Activated CD4-positive, alpha-beta T cell treated with anti-CD3 and anti-CD28 coated beads for 36 hours (primary cell): ENCODE results near the gene KCNIP2. TPM values are rescaled to one million over a fixed set of nuclear protein-coding genes. Genes with fewer than 3 reads are reported as not detected.

Experiments
- ATAC-seq: fragments of 200-7000 bp; cut with Tn5 transposase; one replicate; pipeline ENCODE4 v1.10.0; 2021; ENCODE audit warnings: mild to moderate bottlenecking, moderate library complexity
- CTCF ChIA-PET: fragments of 350-600 bp; sonication (Branson Sonifier 250); formaldehyde crosslinking; loops from one replicate; lab custom pipeline; 2021; ENCODE audit warnings: antibody characterized with exemption; lab: Charles Lee
- POLR2A ChIA-PET: fragments of 350-600 bp; sonication (Branson Sonifier 250); formaldehyde crosslinking; loops from one replicate; lab custom pipeline; 2021; ENCODE audit warnings: antibody characterized with exemption, inconsistent platforms; lab: Charles Lee
- DNase-seq: peaks from one replicate; pipeline ENCODE4 v3.0.0-alpha.2; 2020
- H3K27ac Mint-ChIP-seq: one replicate; pipeline ENCODE4 v1.8.0; 2021; ENCODE audit warnings: mixed read lengths
- H3K27me3 Mint-ChIP-seq: one replicate; pipeline ENCODE4 v1.8.0; 2021; ENCODE audit warnings: mixed read lengths
- H3K36me3 Mint-ChIP-seq: one replicate; pipeline ENCODE4 v1.8.0; 2021; ENCODE audit warnings: low read depth, mixed read lengths
- H3K4me1 Mint-ChIP-seq: one replicate; pipeline ENCODE4 v1.8.0; 2021; ENCODE audit warnings: mixed read lengths
- H3K4me3 Mint-ChIP-seq: one replicate; pipeline ENCODE4 v1.8.0; 2021; ENCODE audit warnings: mild to moderate bottlenecking, moderate library complexity, mixed read lengths
- H3K9me3 Mint-ChIP-seq: one replicate; pipeline ENCODE4 v1.8.0; 2021; ENCODE audit warnings: low read depth, mixed read lengths
- intact Hi-C, 2 experiments: fragments of 100-400 bp; cut with DNase I in 1 of 2; cut with micrococcal nuclease in 1 of 2; formaldehyde crosslinking; loops; one replicate each; pipeline versions ENCODE4 v1.14.2 to v1.15.1; 2022 to 2024; cut with DNase I, micrococcal nuclease
- total RNA-seq, 2 experiments: library from RNA; stranded (reverse); gene quantifications; one replicate each; pipeline ENCODE4 v1.2.3, GENCODE V29; 2021

KCNIP2 gene
- total RNA-seq, 2 experiments from 2014 or later, result 2.7 to 2.8 TPM

GRCh38 chr10:101783736-101784118, 59.9 kb downstream of the KCNIP2 start:
- POLR2A ChIA-PET, result interaction anchor here (0.6 to 1.3 kb wide), 4 partner anchors 11 to 602 kb away, joined by 3 to 4 read pairs (median 4); partner anchors contain the start of gene OGA
- peaks cover 4% of the 10 kb centered on the region for H3K27me3 Mint-ChIP-seq
- H3K4me1 Mint-ChIP-seq, result peaks cover 51% of the 10 kb centered on the region
- peak overlapping the region; percentile 97 for H3K27ac Mint-ChIP-seq
- H3K4me3 Mint-ChIP-seq, result peak overlapping the region; percentile 94
- CTCF ChIA-PET, result interaction anchor here (0.6 to 5.0 kb wide), 18 partner anchors 11 to 569 kb away, joined by 3 to 28 read pairs (median 5); partner anchors contain the start of gene OGA
- intact Hi-C loops, result loop anchor here (1.0 to 10.0 kb wide), 12 partner anchors 35 to 1249 kb away; partner anchors contain the start of genes DPCD (in 2 of the 2), OGA (in 2 of the 2), POLL (in 2 of the 2) and HIF1AN (in 1 of the 2)
- DNase-seq (no peak), ATAC-seq (no peak)
- H3K9me3 Mint-ChIP-seq, result no peaks in the 10 kb centered on the region
- H3K36me3 Mint-ChIP-seq, result peaks cover 52% of the 10 kb centered on the region

DNA sequence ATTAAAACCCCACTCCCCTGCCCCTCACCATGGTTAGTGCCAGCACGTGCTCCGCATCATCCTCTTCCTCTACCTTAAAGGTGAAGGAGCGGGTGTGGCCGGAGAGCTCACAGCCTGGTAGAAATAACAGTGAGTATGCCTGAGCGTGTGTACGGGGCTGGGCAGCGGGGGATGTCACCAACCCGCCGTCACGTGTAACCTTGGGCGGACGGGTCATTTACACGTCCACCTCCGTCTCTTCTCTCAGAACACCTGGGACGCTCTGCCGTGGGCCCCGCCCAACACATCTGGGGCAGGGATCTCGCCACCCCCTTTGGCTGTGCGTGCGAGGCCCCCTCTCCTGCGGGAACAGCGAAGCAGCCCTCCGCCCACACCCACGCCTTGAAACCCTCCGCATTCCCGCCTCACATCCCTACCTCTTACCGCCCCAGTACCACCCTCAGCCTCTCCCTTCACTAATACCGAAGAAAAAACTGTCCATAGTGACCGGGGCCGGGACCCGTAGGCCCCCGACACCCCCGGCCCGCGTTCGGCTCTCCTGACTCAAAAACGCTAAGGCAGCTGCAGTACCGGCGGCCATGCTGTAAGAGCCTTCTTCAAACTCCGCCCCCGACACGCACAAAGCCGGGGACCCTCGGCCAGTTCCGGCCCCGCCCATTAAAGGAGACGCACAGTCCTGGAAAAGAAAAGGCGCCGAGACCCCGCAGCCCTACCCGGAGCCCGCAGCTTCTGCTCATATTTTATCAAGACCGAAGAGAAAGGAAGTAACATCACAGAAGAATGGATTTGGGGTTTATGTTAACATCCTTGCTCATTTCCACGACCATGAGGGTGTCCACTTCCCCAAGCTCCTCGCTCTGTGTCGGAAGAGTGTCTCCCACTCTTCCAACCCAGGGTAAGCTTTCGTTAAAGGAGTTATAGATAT, 60.5 kb downstream of the KCNIP2 start, which contains the start of gene NPM3:
NPM3 (minus strand) TSS at position 636 of the 925 bp plus-strand sequence; CDS start at position 580, 56 bp downstream.
- Mint-ChIP-seq H3K4me3 (peak within 1 kb of the TSS; percentile 94), H3K27ac (peak within 1 kb of the TSS; percentile 97), H3K36me3 (peaks cover 53% of the 10 kb centered on the region), H3K9me3 (no peaks in the 10 kb centered on the region), H3K4me1 (peaks cover 52% of the 10 kb centered on the region), H3K27me3 (peaks cover 6% of the 10 kb centered on the region)
- intact Hi-C loops, result loop anchor here (1.0 to 10.0 kb wide), 12 partner anchors 35 to 1248 kb away; partner anchors contain the start of genes DPCD (in 2 of the 2), OGA (in 2 of the 2), POLL (in 2 of the 2) and HIF1AN (in 1 of the 2)
- peak; percentile 82 for ATAC-seq
- DNase-seq, result peak; percentile 94
- POLR2A ChIA-PET, result interaction anchor here (1.0 to 1.3 kb wide), 3 partner anchors 12 to 48 kb away, joined by 3 to 4 read pairs (median 3); partner anchors contain the start of gene OGA
- CTCF ChIA-PET, result interaction anchor here (0.6 to 5.0 kb wide), 27 partner anchors 10 to 400 kb away, joined by 3 to 43 read pairs (median 7); partner anchors contain the start of gene OGA

DNA sequence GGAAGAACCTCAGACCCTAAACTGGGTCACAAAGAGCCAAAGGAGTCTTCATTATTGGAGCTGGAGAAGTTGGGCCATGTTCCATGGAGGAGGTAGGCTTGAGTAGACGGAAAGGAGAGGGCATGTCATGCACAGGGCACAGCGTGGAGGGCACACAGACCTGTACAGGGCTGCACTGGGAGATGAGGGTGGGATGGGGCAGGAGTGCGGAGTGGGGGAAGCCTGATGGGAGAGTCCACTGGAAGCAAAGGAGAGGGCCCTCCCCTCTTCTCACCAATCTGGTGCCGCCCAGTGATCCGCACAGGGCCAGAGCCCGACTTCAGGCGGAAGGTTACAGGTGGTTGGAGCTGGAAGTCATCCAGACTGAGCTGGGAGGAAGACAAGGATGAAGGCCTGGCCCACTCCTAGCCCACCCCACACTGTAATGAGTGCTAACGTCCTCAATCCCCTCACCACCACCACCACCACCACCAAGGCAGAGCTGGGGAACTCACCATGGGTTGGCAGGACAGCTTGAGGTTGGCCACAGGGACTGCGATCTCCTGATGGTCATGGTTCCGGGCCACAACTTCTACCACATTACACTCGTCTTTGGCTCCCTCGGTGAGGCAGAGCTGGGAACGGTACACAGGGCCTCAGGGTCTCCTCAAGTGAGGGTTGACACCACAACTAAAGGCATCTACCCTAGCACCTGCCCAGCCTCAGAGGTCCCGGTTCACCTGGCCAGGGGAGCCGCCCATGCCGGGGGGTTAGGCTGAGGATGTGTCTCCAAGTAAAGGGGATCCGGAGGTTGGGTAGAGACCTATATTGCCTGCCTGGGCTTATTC, 61.4 kb downstream of the KCNIP2 start:
- Mint-ChIP-seq H3K27ac (peak overlapping the region; percentile 97), H3K4me1 (peaks cover 55% of the 10 kb centered on the region), H3K36me3 (peaks cover 56% of the 10 kb centered on the region), H3K9me3 (no peaks in the 10 kb centered on the region), H3K27me3 (peaks cover 15% of the 10 kb centered on the region), H3K4me3 (peak overlapping the region; percentile 94)
- ChIA-PET POLR2A (no interaction called here), CTCF (interaction anchor here (0.6 to 5.0 kb wide), 20 partner anchors 10 to 228 kb away, joined by 3 to 43 read pairs (median 8); no protein-coding TSS in a partner anchor)
- ATAC-seq, result no peak
- intact Hi-C loops, result loop anchor here (1.0 to 10.0 kb wide), 10 partner anchors 50 to 1247 kb away; partner anchors contain the start of genes DPCD (in 1 of the 2), FBXW4 (in 1 of the 2), HIF1AN (in 1 of the 2) and KAZALD1 (in 1 of the 2)
- no peak for DNase-seq

- peak overlapping the region; percentile 15 for H3K27ac Mint-ChIP-seq
- peak overlapping the region; percentile 94 for H3K4me3 Mint-ChIP-seq
- peaks cover 57% of the 10 kb centered on the region for H3K4me1 Mint-ChIP-seq
- intact Hi-C loops, result loop anchor here (1.0 to 10.0 kb wide), 8 partner anchors 51 to 1247 kb away; partner anchors contain the start of genes DPCD (in 1 of the 2), FBXW4 (in 1 of the 2), HIF1AN (in 1 of the 2) and POLL (in 1 of the 2)
- DNase-seq, result no peak
- H3K27me3 Mint-ChIP-seq, result peaks cover 19% of the 10 kb centered on the region
- ChIA-PET CTCF (interaction anchor here (0.6 to 5.0 kb wide), 39 partner anchors 8 to 567 kb away, joined by 3 to 43 read pairs (median 4); partner anchors contain the start of gene OGA), POLR2A (interaction anchor here (1.3 kb wide), 2 partner anchors 164 to 179 kb away, joined by 3 to 6 read pairs; no protein-coding TSS in a partner anchor)
- no peaks in the 10 kb centered on the region for H3K9me3 Mint-ChIP-seq
- peaks cover 53% of the 10 kb centered on the region for H3K36me3 Mint-ChIP-seq
- ATAC-seq, result no peak
Observed at GRCh38 chr10:101781655-101781983, 62.0 kb downstream of the KCNIP2 start.

- CTCF ChIA-PET, result interaction anchor here (0.5 to 5.0 kb wide), 44 partner anchors 8 to 831 kb away, joined by 3 to 43 read pairs (median 3); partner anchors contain the start of gene OGA
- Mint-ChIP-seq H3K4me1 (peaks cover 57% of the 10 kb centered on the region), H3K27ac (no peak overlapping the region), H3K9me3 (no peaks in the 10 kb centered on the region), H3K4me3 (peak overlapping the region; percentile 94), H3K36me3 (peaks cover 49% of the 10 kb centered on the region), H3K27me3 (peaks cover 20% of the 10 kb centered on the region)
- DNase-seq, result peak; percentile 86
- intact Hi-C loops, result loop anchor here (1.0 to 10.0 kb wide), 9 partner anchors 51 to 1246 kb away; partner anchors contain the start of genes FBXW4 (in 2 of the 2), DPCD (in 1 of the 2), HIF1AN (in 1 of the 2) and POLL (in 1 of the 2)
- ATAC-seq, result peak; percentile 61
- POLR2A ChIA-PET, result interaction anchor here (1.3 kb wide), 2 partner anchors 164 to 178 kb away, joined by 3 to 6 read pairs; no protein-coding TSS in a partner anchor
Observed at GRCh38 chr10:101780818-101781654, 62.6 kb downstream of the KCNIP2 start.

DNA sequence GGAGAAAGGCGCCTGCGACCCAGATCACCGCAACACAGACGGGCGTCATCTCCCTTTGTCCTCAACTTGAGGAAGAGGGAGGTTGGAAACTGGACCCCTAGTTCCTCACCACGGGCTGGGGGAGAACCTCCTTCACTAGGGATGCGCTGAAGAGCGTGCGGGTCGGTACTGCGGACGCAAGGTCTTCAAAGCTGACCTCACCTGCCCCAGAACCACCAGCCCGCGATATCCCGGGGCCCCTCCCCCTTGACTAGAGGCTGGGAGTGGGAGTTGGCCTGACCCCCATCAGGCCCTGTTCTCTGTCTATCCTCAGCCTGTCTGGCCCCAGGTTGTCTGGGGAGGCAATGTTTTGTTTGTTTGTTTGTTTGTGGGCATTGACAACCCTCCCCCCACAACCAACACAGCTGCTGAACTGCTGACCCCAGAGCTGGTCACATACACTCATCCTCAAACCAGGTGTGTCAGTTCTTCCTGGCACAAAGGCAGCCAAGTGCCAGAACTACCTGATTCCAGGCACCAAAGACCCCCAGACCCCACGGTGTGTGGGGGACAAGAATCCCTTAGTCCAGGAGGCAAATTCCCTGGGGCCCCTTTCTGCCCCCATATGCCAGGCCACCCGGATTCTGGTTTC, 63.3 kb downstream of the KCNIP2 start:
- intact Hi-C loops, result loop anchor here (1.0 to 10.0 kb wide), 8 partner anchors 52 to 1246 kb away; partner anchors contain the start of genes FBXW4 (in 2 of the 2), DPCD (in 1 of the 2), HIF1AN (in 1 of the 2) and POLL (in 1 of the 2)
- ChIA-PET POLR2A (interaction anchor here (1.3 kb wide), 2 partner anchors 163 to 177 kb away, joined by 3 to 6 read pairs; no protein-coding TSS in a partner anchor), CTCF (interaction anchor here (0.5 to 5.0 kb wide), 17 partner anchors 8 to 230 kb away, joined by 3 to 43 read pairs (median 8); partner anchors contain the start of genes DPCD, OGA and POLL)
- peaks cover 20% of the 10 kb centered on the region for H3K27me3 Mint-ChIP-seq
- peaks cover 54% of the 10 kb centered on the region for H3K4me1 Mint-ChIP-seq
- no peaks in the 10 kb centered on the region for H3K9me3 Mint-ChIP-seq
- no peak overlapping the region for H3K27ac Mint-ChIP-seq
- peak overlapping the region; percentile 59 for H3K4me3 Mint-ChIP-seq
- DNase-seq, result peak; percentile 17
- no peak for ATAC-seq
- peaks cover 45% of the 10 kb centered on the region for H3K36me3 Mint-ChIP-seq

GRCh38 chr10:101779544-101780186, 63.9 kb downstream of the KCNIP2 start:
- ChIA-PET POLR2A (no interaction called here), CTCF (interaction anchor here (0.7 to 5.0 kb wide), 9 partner anchors 7 to 1539 kb away, joined by 3 to 43 read pairs (median 8); partner anchors contain the start of genes DPCD, OGA and POLL)
- Mint-ChIP-seq H3K4me3 (peak overlapping the region; percentile 59), H3K9me3 (no peaks in the 10 kb centered on the region), H3K36me3 (peaks cover 39% of the 10 kb centered on the region), H3K4me1 (peaks cover 51% of the 10 kb centered on the region), H3K27me3 (peaks cover 22% of the 10 kb centered on the region), H3K27ac (no peak overlapping the region)
- ATAC-seq, result peak; percentile 51
- intact Hi-C loops, result loop anchor here (1.0 to 10.0 kb wide), 10 partner anchors 53 to 1245 kb away; partner anchors contain the start of genes FBXW4 (in 2 of the 2), DPCD (in 1 of the 2), HIF1AN (in 1 of the 2) and POLL (in 1 of the 2)
- peak; percentile 93 for DNase-seq

DNA sequence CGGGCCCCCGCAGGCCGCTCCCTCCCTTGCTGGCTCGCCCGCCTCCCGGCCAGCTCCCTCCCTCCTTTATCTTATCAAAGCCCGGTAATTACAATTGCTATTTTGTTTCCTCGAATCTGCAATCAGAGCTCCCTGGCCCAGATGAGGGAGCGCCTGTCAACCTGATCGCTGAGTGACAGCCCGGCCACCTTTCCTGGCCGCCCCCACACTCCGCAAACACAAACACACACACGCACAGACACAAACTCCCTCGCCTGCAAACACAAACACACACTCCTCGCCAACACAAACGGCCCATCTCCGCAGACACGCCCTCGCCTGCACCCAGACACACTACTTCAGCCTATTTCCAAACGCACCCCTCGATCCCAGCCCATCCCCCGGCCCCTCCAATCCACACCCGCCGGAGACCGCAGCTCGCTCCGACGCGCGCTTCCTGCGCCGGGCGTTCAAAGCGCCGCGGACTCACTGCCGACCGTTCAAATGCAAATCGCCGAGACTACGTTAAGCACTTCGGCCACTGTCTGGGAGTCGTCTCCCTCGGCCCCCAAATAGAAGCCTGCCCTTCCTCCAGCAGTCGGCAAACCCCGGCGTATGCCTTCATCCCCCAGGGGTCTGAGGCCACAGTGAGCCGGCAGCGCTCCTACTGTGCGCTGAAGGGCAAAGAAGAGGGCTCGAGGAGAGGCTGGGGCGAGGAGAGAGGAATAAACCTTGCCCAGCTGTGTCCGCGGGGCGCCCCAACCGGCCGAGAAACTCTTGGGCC, 64.6 kb downstream of the KCNIP2 start:
- CTCF ChIA-PET, result interaction anchor here (0.7 to 1.5 kb wide), 7 partner anchors 109 to 1538 kb away, joined by 3 to 8 read pairs (median 4); partner anchors contain the start of genes DPCD and POLL
- peaks cover 29% of the 10 kb centered on the region for H3K27me3 Mint-ChIP-seq
- no peak overlapping the region for H3K27ac Mint-ChIP-seq
- peak; percentile 53 for DNase-seq
- POLR2A ChIA-PET, result no interaction called here
- H3K9me3 Mint-ChIP-seq, result no peaks in the 10 kb centered on the region
- intact Hi-C loops, result loop anchor here in 1 of 2 experiments (1.0 to 5.0 kb wide), 2 partner anchors 482 to 565 kb away; no protein-coding TSS in a partner anchor
- peaks cover 35% of the 10 kb centered on the region for H3K36me3 Mint-ChIP-seq
- ATAC-seq, result no peak
- peak overlapping the region; percentile 59 for H3K4me3 Mint-ChIP-seq
- H3K4me1 Mint-ChIP-seq, result peaks cover 46% of the 10 kb centered on the region
